Activated T-cell treated with anti-CD3 and anti-CD28 coated beads for 1 hour (primary cell): ENCODE measurements around the gene PTPRD.
"Not testable (repeated sequence)": the region's sequence is repeated elsewhere in the genome, so short reads cannot be mapped to it uniquely, and the experiment has no call there.

Experiments
- DNase-seq: peaks from one replicate; pipeline ENCODE4 v3.0.0-alpha.2; 2020; ENCODE audit warnings: low read depth

The PTPRD gene

GRCh38 chr9:9492506-9492905 is 1120.3 kb downstream of the PTPRD start:
- no peak for DNase-seq

- DNase-seq = no peak
Measured at GRCh38 chr9:9489183-9489582, 1123.6 kb downstream of the PTPRD start.

DNA sequence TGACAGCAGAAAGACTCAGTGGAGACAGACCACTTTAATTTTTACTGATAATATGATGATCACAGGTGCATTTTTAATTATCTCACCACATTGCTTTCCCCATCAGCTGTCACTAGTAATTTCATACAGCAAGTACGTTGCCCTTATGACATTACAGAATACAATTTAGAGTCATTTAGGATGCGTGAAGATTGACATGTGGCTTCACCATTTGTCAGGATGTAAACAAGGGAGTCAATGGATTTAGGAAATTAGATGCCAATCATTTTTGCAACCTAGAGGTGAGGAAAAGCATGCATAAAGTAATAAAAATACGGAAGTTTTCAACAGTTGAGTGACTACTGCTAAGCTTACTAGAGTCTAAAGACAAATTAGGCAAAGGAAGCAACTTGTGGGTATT is 1129.6 kb downstream of the PTPRD start:
- DNase-seq = no peak

GRCh38 chr9:9478741-9479140 is 1134.1 kb downstream of the PTPRD start:
- no peak for DNase-seq

DNA sequence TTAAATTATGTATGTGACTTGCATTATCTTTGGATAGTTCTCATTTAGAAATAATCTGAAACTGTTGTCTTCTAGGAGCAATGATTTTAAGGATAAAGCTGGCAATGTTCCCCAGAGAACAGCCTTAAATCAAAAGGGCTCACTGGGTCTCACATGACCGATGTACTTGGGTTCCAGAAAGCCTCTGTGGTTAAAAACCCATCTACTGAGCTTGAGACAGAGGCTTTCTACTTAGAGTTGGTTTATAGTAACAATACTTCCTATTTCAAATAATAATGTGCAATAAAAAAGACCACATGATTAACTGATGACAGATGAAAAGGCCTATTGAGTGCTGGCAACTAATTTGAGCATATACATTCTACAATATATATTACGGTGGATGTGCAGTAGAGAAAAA is 1143.5 kb downstream of the PTPRD start:
- DNase-seq = no peak

DNA sequence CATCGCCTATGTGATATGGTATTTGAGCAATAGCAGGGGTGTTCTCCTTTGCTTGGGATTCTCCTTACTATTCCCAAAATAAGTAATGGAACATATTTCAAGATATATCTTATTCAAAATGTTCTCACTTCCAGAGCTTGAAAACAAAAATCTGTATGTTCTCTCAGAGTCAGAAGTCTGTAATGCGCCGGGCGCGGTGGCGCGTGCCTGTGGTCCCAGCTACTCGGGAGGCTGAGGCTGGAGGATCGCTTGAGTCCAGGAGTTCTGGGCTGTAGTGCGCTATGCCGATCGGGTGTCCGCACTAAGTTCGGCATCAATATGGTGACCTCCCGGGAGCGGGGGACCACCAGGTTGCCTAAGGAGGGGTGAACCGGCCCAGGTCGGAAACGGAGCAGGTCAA is 1170.9 kb downstream of the PTPRD start:
- DNase-seq = not testable (repeated sequence)

GRCh38 chr9:9437641-9438040 is 1175.2 kb downstream of the PTPRD start:
- no peak for DNase-seq

DNA sequence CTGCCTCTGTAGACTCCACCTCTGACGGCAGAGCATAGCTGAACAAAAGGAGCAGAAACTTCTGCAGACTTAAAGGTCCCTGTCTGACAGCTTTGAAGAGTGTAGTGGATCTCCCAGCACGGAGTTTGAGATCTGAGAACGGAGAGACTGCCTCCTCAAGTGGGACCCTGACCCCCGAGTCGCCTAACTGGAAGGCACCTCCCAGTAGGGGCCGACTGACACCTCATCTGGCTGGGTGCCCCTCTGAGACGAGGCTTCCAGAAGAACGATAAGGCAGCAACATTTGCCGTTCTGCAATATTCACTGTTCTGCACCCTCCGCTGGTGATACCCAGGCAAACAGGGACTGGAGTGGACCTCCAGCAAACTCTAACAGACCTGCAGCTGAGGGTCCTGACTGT is 1186.3 kb downstream of the PTPRD start:
- not testable (repeated sequence) for DNase-seq

DNA sequence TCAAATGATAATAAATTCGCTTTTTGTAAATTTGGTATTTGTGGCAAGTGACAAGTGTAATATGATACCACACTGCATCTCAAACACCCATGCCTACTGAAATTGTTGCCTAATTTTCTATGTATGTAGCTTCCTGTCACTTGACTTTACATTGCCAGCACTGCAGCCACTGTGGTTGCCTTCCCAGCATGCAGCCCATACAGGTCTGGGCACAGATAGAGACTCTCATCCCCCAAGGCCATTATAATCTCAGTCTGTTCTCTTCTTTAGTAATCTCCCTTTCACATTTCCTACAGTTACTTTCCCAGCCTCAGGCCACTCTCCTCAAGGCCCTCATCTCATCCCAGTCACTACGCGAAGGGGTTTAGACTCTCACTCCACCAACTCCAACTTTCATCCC is 1200.6 kb downstream of the PTPRD start:
- DNase-seq = no peak

GRCh38 chr9:9410736-9411135 is 1202.1 kb downstream of the PTPRD start:
- DNase-seq = no peak

DNA sequence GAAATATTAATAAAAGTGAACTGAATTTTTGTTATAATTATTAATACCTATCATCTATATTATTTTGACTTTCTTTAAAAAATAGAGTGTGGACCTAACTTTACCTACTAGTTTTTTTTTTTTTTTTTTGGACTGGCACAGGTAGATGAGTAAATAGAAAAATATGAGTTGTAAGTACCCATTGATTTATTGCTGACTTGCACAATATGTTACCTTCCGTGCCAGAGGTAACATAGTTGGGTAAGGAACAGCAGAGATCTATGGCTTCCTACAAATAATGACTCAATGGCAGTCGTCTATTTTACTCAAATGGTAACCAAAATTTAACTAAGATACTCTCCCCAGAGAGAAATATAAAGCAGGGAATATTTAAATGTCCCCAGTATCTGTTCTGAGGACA is 1212.8 kb downstream of the PTPRD start:
- DNase-seq = no peak

GRCh38 chr9:9396518-9396917 is 1216.3 kb downstream of the PTPRD start:
- DNase-seq = no peak

GRCh38 chr9:9395539-9395938 is 1217.3 kb downstream of the PTPRD start:
- no peak for DNase-seq

DNA sequence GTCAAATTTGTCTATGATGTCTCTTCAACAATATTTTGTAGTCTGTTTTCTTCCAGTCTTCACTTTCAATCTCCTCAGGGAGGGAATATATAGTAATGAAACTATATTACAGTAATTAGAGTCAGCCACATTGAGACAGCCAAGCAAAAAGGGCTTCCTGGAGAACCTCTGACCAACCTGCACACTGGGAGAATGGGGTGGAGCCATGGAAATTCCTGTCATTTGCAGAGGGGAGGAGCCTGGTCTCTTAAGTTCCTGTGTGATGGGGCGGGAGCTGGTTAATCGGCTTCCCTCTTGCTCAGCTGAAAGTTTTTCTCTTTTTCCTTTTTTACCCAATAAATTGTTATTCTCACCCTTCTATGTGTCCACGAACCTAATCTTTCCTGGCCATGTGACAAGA is 1220.0 kb downstream of the PTPRD start:
- no peak for DNase-seq

GRCh38 chr9:9389904-9390303 is 1222.9 kb downstream of the PTPRD start:
- no peak for DNase-seq

GRCh38 chr9:9387511-9388115 is 1225.2 kb downstream of the PTPRD start:
- DNase-seq = no peak

DNA sequence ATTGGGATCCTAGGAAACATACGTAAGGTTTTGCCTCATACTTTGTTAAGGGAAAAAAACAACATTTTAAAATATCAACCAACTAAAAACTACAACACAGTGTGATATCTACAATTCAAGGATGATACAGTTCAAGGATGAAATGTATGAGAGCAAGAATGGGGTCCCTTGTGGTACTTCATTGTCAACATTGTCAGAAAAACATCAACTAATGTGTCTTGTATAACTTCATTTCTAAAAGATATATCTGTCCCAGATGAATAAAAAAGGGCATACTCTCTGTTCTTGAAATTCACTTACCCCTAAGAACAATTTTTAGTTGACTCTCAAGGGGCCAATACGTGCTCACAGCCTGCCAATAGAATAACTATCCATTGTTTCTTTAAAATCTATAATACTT is 1250.5 kb downstream of the PTPRD start:
- no peak for DNase-seq

- DNase-seq = no peak
Measured at GRCh38 chr9:9352877-9353481, 1259.8 kb downstream of the PTPRD start.

DNA sequence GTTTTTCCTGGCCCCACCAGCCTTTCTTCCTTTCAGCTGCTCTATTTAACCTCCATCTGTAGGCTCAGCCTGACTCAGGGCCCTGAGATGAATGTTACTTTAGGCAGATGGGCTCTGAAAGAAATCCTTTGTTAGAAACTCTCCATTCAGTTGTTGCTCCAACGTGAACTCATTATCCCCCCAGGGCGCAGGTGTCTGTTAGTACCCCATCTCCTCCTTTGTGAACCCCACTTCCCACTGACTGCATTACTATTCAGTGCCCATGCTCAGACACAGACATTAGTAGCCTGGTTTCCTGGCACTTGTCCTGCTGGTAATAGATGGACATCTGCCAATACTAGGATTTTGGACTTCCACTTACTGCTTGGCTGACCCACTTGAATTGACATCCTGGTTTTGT is 1271.6 kb downstream of the PTPRD start:
- no peak for DNase-seq

GRCh38 chr9:9337129-9337528 is 1275.7 kb downstream of the PTPRD start:
- DNase-seq = no peak

DNA sequence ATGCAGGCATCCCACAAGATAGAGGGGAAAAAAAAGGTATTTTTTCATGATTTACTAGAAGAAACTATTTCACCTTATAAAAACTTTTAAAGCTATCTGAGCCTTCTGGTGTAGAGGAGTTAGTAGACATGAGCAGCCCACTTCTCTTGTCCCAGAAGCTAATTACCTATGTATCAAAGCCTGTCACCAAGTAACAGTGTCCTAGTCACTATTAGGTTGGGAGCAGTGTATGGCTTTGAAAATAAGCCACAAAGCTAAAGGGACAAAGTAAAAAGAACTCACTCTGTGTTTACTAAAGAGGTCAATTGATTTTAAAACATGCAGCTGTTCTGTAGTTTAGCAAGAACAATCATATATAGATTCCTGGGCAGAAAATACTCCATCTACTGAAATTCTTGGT is 1286.1 kb downstream of the PTPRD start:
- DNase-seq = no peak

DNA sequence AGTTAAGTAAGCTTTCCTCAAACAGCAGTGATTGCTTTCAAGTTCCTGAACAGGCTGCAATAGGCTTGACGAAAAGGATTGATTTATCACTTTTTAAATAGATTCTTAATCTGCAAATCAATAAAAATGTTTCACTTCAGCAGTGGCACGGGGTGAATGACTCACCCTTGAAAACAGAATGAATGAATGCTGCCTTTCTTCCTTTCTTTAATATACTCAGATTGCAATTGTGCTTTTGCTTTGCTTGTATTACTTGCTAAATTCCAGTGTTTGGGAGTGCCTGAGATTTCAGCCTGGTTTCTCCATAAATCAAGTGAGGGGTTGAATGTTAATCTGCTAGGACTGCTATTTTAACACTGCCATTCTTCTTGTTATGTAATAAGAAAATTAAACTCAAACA is 1293.8 kb downstream of the PTPRD start:
- no peak for DNase-seq

DNA sequence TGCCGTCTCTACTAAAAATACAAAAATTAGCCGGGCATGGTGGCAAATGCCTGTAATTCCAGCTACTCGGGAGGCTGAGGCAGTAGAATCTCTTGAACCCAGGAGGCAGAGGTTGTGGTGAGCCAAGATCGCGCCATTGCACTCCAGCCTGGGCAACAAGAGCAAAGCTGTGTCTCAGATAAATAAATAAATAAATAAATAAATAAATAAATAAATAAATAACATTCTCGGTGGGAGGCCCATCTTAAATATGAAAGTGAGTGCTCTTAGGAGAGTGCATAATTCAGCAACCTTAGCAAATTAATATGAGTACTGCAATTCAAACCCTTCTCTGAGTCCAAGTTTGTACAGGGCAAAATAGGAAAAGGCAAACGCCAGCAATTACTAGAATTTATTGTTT is 1302.1 kb downstream of the PTPRD start:
- not testable (repeated sequence) for DNase-seq

- no peak for DNase-seq
Measured at GRCh38 chr9:9305600-9305999, 1307.2 kb downstream of the PTPRD start.
